Endothelial cell (in vitro differentiated cells): ENCODE data around the gene PCDH7. TPM values are rescaled to one million over a fixed set of nuclear protein-coding genes. Genes with fewer than 3 reads are reported as not detected.

Source experiments
- DNase-seq: peaks from one replicate; pipeline ENCODE4 v3.0.0; 2021; ENCODE audit warnings: low spot score
- H3K27ac Mint-ChIP-seq: one replicate; pipeline ENCODE4 v1.8.0; 2021; ENCODE audit warnings: mixed read lengths, inconsistent platforms; ENCODE audit not compliant: unreplicated experiment
- H3K27me3 Mint-ChIP-seq: one replicate; pipeline ENCODE4 v1.8.0; 2021; ENCODE audit warnings: mild to moderate bottlenecking, moderate library complexity, mixed read lengths, inconsistent platforms; ENCODE audit not compliant: unreplicated experiment
- H3K36me3 Mint-ChIP-seq: one replicate; pipeline ENCODE4 v1.8.0; 2021; ENCODE audit warnings: mild to moderate bottlenecking, low read depth, mixed read lengths, inconsistent platforms; ENCODE audit not compliant: unreplicated experiment
- H3K4me1 Mint-ChIP-seq: one replicate; pipeline ENCODE4 v1.8.0; 2021; ENCODE audit warnings: mild to moderate bottlenecking, mixed read lengths, inconsistent platforms; ENCODE audit not compliant: unreplicated experiment
- H3K4me3 Mint-ChIP-seq: one replicate; pipeline ENCODE4 v1.8.0; 2021; ENCODE audit warnings: mild to moderate bottlenecking, mixed read lengths, inconsistent platforms; ENCODE audit not compliant: unreplicated experiment
- H3K9me3 Mint-ChIP-seq: one replicate; pipeline ENCODE4 v1.8.0; 2021; ENCODE audit warnings: mixed read lengths, inconsistent platforms; ENCODE audit not compliant: unreplicated experiment
- total RNA-seq: library from RNA; stranded (reverse); fragmentation: NEBNext Ultra II Directional; extraction: Animal tissue kit (Norgen Biotek cat#: 25700); gene quantifications from one replicate; pipeline ENCODE4 v1.2.1, GENCODE V29; 2021; ENCODE audit not compliant: unreplicated experiment
- TF ChIP-seq, protein P1 (sequence below): fragments of 200-600 bp; sonication (generic); IDR thresholded peaks from one replicate; pipeline ENCODE4 v1.5.0; 2021; ENCODE audit warnings: antibody characterized with exemption; ENCODE audit not compliant: unreplicated experiment

PCDH7 gene
- total RNA-seq, 1 donor from 2014 or later = 6.1 TPM

DNA sequence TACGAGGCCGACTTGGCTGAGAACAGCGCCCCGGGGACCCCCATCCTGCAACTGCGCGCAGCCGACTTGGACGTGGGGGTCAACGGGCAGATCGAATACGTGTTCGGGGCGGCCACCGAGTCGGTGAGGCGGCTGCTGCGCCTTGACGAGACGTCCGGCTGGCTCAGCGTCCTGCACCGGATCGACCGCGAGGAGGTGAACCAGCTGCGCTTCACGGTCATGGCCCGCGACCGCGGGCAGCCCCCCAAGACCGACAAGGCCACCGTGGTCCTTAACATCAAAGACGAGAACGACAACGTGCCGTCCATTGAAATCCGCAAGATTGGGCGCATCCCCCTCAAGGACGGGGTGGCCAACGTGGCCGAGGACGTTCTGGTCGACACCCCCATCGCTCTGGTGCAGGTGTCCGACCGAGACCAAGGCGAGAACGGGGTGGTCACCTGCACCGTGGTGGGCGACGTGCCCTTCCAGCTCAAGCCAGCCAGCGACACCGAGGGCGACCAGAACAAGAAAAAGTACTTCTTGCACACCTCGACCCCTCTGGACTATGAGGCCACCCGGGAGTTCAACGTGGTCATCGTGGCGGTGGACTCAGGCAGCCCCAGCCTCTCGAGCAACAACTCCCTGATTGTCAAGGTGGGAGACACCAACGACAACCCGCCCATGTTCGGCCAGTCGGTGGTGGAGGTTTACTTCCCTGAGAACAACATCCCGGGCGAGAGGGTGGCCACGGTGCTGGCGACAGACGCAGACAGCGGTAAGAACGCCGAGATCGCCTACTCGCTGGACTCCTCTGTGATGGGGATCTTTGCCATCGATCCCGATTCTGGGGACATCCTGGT, 2.4 kb downstream of the PCDH7 start:
- H3K4me1 Mint-ChIP-seq = peaks cover 18% of the 10 kb centered on the region
- no peaks in the 10 kb centered on the region for H3K9me3 Mint-ChIP-seq
- TF ChIP-seq, protein P1, sequence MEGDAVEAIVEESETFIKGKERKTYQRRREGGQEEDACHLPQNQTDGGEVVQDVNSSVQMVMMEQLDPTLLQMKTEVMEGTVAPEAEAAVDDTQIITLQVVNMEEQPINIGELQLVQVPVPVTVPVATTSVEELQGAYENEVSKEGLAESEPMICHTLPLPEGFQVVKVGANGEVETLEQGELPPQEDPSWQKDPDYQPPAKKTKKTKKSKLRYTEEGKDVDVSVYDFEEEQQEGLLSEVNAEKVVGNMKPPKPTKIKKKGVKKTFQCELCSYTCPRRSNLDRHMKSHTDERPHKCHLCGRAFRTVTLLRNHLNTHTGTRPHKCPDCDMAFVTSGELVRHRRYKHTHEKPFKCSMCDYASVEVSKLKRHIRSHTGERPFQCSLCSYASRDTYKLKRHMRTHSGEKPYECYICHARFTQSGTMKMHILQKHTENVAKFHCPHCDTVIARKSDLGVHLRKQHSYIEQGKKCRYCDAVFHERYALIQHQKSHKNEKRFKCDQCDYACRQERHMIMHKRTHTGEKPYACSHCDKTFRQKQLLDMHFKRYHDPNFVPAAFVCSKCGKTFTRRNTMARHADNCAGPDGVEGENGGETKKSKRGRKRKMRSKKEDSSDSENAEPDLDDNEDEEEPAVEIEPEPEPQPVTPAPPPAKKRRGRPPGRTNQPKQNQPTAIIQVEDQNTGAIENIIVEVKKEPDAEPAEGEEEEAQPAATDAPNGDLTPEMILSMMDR = no peak
- H3K27ac Mint-ChIP-seq = peak overlapping the region; percentile 1
- peaks cover 30% of the 10 kb centered on the region for H3K27me3 Mint-ChIP-seq
- peak; percentile 14 for DNase-seq
- peak overlapping the region; percentile 85 for H3K4me3 Mint-ChIP-seq
- H3K36me3 Mint-ChIP-seq = no peaks in the 10 kb centered on the region

DNA sequence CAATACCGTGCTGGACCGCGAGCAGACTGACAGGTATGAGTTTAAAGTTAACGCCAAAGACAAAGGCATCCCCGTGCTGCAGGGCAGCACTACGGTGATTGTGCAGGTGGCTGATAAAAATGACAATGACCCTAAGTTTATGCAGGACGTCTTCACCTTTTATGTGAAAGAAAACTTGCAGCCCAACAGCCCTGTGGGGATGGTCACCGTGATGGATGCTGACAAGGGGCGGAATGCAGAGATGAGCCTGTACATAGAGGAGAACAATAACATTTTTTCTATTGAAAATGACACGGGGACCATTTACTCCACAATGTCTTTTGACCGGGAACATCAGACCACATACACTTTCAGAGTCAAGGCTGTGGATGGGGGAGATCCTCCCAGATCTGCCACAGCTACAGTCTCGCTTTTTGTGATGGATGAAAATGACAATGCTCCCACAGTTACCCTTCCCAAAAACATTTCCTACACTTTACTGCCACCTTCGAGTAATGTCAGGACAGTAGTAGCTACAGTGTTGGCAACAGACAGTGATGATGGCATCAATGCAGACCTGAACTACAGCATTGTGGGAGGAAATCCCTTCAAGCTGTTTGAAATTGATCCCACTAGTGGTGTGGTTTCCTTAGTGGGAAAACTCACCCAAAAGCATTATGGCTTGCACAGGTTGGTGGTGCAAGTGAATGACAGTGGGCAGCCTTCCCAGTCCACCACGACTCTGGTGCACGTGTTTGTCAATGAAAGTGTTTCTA, 3.2 kb downstream of the PCDH7 start:
- DNase-seq = no peak
- Mint-ChIP-seq H3K27ac (peak overlapping the region; percentile 1), H3K4me1 (peaks cover 16% of the 10 kb centered on the region), H3K9me3 (no peaks in the 10 kb centered on the region), H3K36me3 (no peaks in the 10 kb centered on the region), H3K27me3 (peaks cover 26% of the 10 kb centered on the region), H3K4me3 (peak overlapping the region; percentile 85)
- TF ChIP-seq, protein P1 = no peak

DNA sequence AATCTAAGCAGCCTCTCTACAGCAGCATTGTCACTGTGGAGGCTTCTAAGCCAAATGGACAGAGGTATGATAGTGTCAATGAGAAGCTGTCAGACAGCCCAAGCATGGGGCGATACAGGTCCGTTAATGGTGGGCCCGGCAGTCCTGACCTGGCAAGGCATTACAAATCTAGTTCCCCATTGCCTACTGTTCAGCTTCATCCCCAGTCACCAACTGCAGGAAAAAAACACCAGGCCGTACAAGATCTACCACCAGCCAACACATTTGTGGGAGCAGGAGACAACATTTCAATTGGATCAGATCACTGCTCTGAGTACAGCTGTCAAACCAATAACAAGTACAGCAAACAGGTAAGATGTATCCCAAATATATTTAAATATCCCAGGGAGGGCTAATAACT, 4.1 kb downstream of the PCDH7 start:
- Mint-ChIP-seq H3K27ac (no peak overlapping the region), H3K36me3 (no peaks in the 10 kb centered on the region)

DNA sequence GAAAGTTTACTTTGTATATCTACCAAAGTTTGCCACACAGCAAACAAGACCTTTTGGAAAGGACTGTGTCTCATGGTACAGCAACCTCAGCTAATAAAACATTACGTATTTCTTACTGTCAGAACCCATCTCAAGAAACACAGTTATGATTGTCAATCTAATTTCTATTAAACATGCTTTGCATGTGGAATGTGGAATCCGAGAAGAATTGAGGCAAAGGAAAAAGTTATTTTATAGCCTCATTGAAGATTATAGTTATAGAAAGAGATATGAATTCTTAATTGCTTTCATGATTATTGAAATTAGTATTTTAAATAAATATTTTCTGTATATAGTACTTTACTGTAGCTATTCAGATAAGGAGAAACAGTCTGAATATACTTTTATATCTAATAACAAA, 5.4 kb downstream of the PCDH7 start:
- TF ChIP-seq, protein P1 = no peak
- Mint-ChIP-seq H3K4me3 (no peak overlapping the region), H3K27me3 (peaks cover 18% of the 10 kb centered on the region), H3K4me1 (peaks cover 7% of the 10 kb centered on the region), H3K27ac (no peak overlapping the region), H3K9me3 (no peaks in the 10 kb centered on the region), H3K36me3 (no peaks in the 10 kb centered on the region)
- DNase-seq = no peak

More for the DNA sequence above, 4.1 kb downstream of the PCDH7 start:
- no peaks in the 10 kb centered on the region for H3K9me3 Mint-ChIP-seq
- TF ChIP-seq, protein P1 = no peak
- no peak for DNase-seq
- peaks cover 7% of the 10 kb centered on the region for H3K4me1 Mint-ChIP-seq
- peaks cover 22% of the 10 kb centered on the region for H3K27me3 Mint-ChIP-seq
- H3K4me3 Mint-ChIP-seq = peak overlapping the region; percentile 39
